IPS-18c (cell line): ENCODE data around the gene NSUN6.

ENCODE experiments used
- H3K4me3 ChIP-seq: 2 replicates; pipeline ENCODE4 v1.7.0; 2013; ENCODE audit warnings: low read depth, mild to moderate bottlenecking, low read length, moderate library complexity; ENCODE audit not compliant: insufficient read depth
- H3K9me3 ChIP-seq: one replicate; pipeline ENCODE4 v1.6.1; 2013; ENCODE audit warnings: mild to moderate bottlenecking, low read length, moderate library complexity; ENCODE audit not compliant: control insufficient read depth, insufficient read depth

The NSUN6 gene

DNA sequence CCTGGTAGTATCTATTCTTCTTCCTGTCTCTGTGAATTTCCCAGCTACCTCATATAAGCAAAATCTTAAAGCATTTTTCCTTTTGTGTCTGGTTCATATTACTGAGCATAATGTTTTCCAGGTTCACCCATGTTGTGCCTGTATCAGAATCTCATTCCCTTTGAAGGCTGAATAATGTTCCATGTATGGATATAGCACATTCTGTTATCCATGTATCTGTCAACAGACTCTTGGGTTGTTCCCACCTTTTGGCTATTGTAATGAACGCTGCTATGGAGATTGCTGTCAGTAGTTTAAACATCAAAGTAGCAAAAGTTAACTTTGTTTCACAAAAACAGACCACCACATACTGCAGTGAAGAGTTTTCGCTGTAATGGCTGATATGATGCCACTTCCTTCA, 99.9 kb downstream of the NSUN6 start:
- Histone ChIP-seq H3K4me3 (no peak overlapping the region), H3K9me3 (no peaks in the 10 kb centered on the region)

GRCh38 chr10:18549105-18549504, 102.3 kb downstream of the NSUN6 start:
- no peak overlapping the region for H3K4me3 ChIP-seq
- H3K9me3 ChIP-seq, result no peaks in the 10 kb centered on the region

- Histone ChIP-seq H3K9me3 (no peaks in the 10 kb centered on the region), H3K4me3 (no peak overlapping the region)
These were observed 105.6 kb downstream of the NSUN6 start for GRCh38 chr10:18545621-18546305.

GRCh38 chr10:18542832-18543231, 108.6 kb downstream of the NSUN6 start:
- H3K4me3 ChIP-seq, result no peak overlapping the region
- H3K9me3 ChIP-seq, result no peaks in the 10 kb centered on the region

GRCh38 chr10:18540195-18540594, 111.2 kb downstream of the NSUN6 start:
- no peaks in the 10 kb centered on the region for H3K9me3 ChIP-seq
- no peak overlapping the region for H3K4me3 ChIP-seq

- no peaks in the 10 kb centered on the region for H3K9me3 ChIP-seq
- no peak overlapping the region for H3K4me3 ChIP-seq
These were observed 112.1 kb downstream of the NSUN6 start for GRCh38 chr10:18539335-18539734.

GRCh38 chr10:18533896-18534295, 117.5 kb downstream of the NSUN6 start:
- H3K9me3 ChIP-seq, result no peaks in the 10 kb centered on the region
- no peak overlapping the region for H3K4me3 ChIP-seq

GRCh38 chr10:18532881-18533535, 118.4 kb downstream of the NSUN6 start:
- Histone ChIP-seq H3K4me3 (no peak overlapping the region), H3K9me3 (no peaks in the 10 kb centered on the region)

DNA sequence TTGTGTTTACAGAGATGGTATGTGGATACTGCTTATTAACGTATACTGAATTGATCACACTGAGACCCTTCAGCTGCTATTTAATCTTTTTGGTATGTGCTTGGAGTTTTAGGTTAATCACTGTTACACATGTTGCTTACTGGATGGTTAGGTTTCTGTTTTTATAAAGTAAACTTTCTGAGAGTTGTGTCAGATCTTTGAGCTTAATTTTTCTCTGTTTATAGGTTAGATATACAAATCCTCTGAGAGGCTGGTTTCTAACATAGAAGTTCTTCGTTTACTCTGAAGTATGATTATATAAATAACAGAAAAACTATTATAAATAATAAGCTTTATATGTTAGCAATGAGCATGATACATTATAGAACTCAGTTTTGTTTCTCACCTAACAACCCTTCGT, 123.1 kb downstream of the NSUN6 start:
- no peak overlapping the region for H3K4me3 ChIP-seq

GRCh38 chr10:18527687-18528086, 123.7 kb downstream of the NSUN6 start:
- Histone ChIP-seq H3K9me3 (no peaks in the 10 kb centered on the region), H3K4me3 (no peak overlapping the region)

More for the DNA sequence above, 123.1 kb downstream of the NSUN6 start:
- H3K9me3 ChIP-seq, result no peaks in the 10 kb centered on the region

DNA sequence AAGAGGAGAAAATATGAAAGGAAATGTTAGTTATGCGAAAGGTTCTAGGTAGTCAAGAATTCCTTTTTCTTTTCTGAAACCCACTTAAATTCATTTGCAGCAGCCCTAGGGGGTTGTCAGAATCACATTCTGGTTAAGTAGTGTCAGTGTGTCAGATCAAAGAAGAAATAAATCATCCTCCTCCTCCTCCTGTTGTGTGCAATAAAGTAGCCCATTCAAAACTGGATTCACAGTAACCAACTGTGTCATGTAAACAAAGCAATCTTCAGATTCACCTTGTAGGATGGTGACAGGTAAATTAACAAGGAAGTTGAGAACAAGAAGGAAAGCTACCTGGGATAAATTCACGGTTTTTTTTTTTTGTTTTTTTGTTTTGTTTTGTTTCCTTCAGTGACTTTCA, 127.5 kb downstream of the NSUN6 start:
- no peaks in the 10 kb centered on the region for H3K9me3 ChIP-seq
- H3K4me3 ChIP-seq, result no peak overlapping the region

DNA sequence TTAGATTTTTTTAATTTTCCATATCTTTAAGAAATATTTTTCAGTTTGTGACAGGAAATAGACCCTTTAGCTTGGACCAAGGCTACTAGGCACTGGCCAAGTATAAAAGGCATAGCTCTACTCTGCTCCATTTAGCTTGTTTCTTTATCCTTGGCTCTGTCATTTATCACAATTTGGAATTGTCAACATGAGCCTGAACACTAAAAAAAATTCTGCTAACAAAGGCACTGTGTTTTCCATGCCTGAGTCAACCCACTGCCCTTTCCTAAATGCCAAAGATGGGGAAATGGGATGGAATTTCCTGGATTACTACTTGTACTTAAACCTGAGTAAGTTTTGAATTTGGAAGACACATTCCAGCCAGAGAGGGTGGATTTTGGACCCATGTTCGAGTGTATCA, 128.4 kb downstream of the NSUN6 start:
- no peak overlapping the region for H3K4me3 ChIP-seq
- H3K9me3 ChIP-seq, result no peaks in the 10 kb centered on the region

GRCh38 chr10:18516851-18517250, 134.5 kb downstream of the NSUN6 start:
- no peak overlapping the region for H3K4me3 ChIP-seq
- no peaks in the 10 kb centered on the region for H3K9me3 ChIP-seq

GRCh38 chr10:18514537-18514936, 136.8 kb downstream of the NSUN6 start:
- Histone ChIP-seq H3K4me3 (no peak overlapping the region), H3K9me3 (no peaks in the 10 kb centered on the region)

DNA sequence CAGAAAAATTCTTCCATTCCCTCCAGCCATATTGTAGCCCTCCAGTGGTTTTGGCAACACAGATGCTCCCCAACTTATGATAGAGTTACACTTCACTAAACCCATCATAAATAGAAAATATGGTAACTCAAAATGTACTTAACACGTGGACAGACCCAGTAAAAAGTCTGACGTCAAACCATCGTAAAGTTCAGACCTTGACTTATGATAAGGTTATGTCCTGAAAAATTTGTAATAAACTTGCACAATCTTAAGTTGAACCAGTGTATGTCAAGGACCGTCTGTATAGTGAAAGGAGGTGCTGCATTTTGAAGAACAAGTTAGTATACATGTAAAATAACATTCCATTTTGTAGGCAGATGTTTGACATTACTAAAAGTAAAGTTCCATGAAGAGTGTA, 142.8 kb downstream of the NSUN6 start:
- Histone ChIP-seq H3K9me3 (no peaks in the 10 kb centered on the region), H3K4me3 (no peak overlapping the region)

- Histone ChIP-seq H3K4me3 (no peak overlapping the region), H3K9me3 (no peaks in the 10 kb centered on the region)
These were observed 145.8 kb downstream of the NSUN6 start for GRCh38 chr10:18505456-18506118.

DNA sequence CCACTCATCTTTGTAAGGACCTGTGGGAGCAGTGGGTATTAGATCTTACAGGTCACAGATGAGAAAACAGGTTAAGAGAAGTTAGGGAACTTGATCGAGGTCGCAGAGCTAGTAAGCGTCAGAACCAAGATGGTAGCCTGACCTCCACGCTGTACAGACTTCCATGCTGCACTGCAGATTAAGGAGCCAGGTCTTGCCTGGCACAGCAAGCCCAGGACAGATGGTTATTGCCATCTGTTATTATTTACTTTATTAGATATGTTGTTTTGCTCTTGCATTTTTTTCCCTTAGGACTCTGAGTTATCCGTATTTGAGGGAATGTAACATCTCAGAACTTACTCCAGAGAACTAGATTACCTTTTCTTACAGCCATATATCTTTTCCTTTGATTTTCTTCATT, 147.2 kb downstream of the NSUN6 start:
- no peaks in the 10 kb centered on the region for H3K9me3 ChIP-seq
- no peak overlapping the region for H3K4me3 ChIP-seq

GRCh38 chr10:18501629-18502028, 149.8 kb downstream of the NSUN6 start:
- no peak overlapping the region for H3K4me3 ChIP-seq

More at GRCh38 chr10:18501629-18502028, 149.8 kb downstream of the NSUN6 start:
- H3K9me3 ChIP-seq, result no peaks in the 10 kb centered on the region
